Daoy (cell line): Measurements from ENCODE around the gene LLGL2. TPM values are rescaled to one million over a fixed set of nuclear protein-coding genes. Genes with fewer than 3 reads are reported as not detected.
A peak's percentile ranks its signal among the peaks of the same experiment; 100 is the strongest.
"Not testable (repeated sequence)": the region's sequence is repeated elsewhere in the genome, so short reads cannot be mapped to it uniquely, and the experiment has no call there.

Experiments used
- DNase-seq: peaks from one replicate; pipeline ENCODE4 v3.0.0-alpha.2; 2015; ENCODE audit warnings: low read depth
- total RNA-seq: library from RNA; depleted of rRNA; stranded (reverse); fragments of >200 nt; shearing (Covaris generic); gene quantifications from 2 replicates; pipeline ENCODE4 v1.2.3, GENCODE V29; 2014

The LLGL2 gene
- total RNA-seq, 1 experiment from 2014 or later = 8.6 TPM

DNA sequence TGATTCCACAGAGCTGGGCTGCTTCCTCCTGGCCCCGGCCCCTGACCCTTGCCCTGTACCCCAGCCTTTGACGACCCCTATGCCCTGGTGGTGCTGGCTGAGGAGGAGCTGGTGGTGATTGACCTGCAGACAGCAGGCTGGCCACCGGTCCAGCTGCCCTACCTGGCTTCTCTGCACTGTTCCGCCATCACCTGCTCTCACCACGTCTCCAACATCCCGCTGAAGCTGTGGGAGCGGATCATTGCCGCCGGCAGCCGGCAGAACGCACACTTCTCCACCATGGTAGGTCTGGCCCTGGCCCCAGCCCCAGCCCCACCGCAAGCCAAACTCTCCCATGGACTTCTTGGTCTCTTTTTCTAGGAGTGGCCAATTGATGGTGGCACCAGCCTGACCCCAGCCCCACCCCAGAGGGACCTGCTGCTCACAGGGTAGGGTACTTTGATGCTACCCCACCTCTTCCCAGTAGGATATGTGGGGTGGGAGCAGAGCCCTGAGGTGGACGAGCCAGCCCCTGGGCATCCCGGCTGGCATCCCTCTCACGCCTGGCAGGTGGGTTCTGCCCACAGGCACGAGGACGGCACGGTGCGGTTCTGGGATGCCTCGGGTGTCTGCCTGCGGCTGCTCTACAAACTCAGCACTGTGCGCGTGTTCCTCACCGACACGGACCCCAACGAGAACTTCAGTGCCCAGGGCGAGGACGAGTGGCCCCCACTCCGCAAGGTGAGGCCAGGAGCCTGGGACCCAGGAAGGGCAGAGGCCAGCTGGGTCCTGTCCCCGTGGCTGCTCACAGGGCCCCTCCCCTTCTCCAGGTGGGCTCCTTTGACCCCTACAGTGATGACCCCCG lies 43.1 kb downstream of the LLGL2 start:
- no peak for DNase-seq

DNA sequence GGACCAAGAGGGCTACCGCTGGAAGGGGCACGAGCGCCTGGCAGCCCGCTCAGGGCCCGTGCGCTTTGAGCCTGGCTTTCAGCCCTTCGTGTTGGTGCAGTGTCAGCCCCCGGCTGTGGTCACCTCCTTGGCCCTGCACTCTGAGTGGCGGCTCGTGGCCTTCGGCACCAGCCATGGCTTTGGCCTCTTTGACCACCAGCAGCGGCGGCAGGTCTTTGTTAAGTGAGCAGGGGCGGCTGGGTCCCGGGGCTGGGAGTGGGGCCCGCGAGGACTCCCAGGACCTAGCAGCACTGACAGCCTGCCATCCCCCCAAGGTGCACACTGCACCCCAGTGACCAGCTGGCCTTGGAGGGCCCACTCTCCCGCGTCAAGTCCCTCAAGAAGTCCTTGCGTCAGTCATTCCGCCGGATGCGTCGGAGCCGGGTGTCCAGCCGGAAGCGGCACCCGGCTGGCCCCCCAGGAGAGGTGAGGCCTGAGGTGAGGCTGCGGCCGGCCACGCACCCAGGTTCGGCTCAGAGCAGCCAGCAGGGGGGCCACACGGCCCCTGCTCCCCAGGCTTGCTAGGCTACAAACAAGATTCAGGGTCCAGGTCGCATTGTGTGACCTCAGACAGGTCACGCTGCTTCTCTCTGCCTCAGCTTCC lies 44.7 kb downstream of the LLGL2 start:
- DNase-seq = no peak

DNA sequence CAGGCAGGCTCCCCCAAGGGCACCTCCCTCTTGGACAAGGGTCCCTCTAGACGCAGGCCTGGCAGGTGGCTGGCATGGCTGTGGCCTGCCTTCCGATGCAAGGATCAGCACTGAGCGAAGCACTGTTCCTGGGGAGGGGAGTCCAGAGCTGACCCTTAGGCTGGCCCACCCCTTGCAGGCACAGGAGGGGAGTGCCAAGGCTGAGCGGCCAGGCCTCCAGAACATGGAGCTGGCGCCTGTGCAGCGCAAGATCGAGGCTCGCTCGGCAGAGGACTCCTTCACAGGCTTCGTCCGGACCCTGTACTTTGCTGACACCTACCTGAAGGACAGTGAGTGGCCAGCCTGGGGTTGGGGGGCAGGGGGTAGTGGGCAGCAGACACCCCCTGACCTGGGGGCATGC lies 45.3 kb downstream of the LLGL2 start:
- DNase-seq = no peak

DNA sequence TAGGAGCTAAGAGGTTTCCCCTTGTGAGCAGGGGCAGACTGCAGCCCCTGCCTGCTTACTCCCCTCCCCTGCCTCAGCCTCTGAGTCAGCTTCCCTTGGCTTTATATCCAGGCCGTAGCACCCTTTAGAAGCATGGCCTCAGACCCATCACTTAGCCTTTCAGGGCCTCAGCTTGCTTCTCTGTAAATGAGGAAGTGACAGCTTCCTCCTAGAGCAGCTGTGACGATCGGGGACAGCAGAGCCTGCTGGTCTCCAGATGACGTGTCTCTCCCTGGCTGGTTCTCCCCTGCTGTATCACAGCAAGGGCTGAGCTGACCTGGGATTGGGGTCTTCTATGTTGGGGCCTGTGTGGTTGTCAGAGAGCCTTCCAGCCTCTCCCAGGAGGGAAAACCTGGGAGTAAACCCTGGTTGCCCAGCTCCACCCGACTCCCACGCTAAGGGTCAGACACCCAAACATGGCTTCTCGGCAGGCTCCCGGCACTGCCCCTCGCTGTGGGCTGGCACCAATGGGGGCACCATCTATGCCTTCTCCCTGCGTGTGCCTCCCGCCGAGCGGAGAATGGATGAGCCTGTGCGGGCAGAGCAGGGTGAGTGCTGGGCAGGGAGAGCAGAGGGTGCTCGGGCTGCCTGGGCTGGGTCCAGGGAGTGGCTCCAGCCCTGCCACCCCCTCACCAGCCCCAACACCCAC lies 45.8 kb downstream of the LLGL2 start:
- peak; percentile 35 for DNase-seq

DNA sequence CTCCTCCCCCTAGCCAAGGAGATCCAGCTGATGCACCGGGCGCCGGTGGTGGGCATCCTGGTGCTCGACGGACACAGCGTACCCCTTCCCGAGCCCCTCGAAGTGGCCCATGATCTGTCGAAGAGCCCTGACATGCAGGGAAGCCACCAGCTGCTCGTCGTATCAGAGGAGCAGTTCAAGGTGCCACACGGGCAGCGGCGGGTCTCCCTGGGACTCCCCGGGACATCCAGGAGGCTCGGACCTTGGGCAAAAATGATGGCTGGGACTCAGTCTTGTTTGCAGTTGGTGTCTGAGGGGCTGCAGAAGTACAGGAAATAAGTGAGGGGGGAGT lies 46.4 kb downstream of the LLGL2 start:
- no peak for DNase-seq

DNA sequence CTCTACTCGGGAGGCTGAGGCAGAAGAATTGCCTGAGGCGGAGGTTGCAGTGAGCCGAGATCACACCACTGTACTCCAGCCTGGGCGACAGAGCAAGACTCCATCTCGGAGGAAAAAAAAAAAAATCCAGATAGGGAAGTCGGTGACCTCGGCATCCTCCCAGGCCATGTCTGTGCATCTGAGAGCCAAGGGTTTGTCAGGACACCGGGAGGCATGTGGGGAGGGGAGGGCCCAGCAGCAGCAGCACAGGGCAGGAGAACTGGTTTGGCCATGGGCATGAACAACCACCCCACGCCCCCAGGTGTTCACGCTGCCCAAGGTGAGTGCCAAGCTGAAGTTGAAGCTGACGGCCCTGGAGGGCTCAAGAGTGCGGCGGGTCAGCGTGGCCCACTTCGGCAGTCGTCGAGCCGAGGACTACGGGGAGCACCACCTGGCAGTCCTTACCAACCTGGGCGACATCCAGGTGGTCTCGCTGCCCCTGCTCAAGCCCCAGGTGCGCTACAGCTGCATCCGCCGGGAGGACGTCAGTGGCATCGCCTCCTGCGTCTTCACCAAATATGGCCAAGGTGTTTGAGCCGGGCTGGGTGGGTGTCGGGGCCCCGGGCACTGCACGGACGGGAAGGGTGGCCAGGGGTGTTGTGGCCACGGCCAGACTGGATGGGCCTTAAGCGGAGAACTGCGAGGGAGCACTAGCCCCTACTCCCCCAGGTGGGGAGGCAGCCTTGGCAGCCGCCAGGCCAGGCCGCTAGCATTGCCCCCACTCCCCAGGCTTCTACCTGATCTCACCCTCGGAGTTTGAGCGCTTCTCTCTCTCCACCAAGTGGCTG lies 47.4 kb downstream of the LLGL2 start:
- DNase-seq = no peak

DNA sequence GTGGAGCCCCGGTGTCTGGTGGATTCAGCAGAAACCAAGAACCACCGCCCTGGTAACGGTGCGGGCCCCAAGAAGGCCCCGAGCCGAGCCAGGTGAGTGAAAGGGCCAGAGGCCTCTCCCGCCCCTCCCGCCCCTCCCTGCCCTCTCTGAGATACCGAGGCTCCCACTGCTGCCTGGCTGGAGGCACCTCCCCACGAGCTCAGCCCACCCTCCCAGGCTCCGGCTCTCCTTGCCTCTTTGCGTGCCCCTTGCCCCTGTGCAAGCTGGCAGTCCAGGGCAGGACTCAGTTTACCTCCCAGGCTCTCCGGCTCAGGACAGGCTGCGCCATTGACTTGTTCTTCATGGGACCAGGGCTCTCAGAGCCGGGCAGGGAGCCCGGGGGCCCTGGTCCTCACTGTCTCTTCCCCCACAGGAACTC lies 48.1 kb downstream of the LLGL2 start:
- no peak for DNase-seq

DNA sequence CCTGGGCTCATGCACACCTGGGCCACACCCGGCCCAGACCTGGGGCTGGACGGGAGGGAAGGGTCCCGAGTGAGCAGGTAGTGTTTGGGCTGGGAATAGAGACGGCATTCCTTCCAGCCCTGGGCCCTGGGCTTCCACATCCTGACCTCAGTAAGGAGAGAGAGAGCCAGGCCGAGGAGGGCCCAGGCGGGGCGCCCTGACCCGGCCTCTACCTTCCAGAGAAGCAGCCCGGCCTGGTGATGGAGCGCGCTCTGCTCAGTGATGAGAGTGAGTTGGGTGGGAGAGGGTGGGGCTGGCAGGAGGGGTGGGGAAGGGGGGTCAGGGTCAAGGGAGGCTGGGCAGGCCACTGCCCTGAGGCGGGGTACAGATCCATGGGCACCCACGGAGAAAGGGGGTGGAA lies 48.5 kb downstream of the LLGL2 start:
- DNase-seq = no peak

DNA sequence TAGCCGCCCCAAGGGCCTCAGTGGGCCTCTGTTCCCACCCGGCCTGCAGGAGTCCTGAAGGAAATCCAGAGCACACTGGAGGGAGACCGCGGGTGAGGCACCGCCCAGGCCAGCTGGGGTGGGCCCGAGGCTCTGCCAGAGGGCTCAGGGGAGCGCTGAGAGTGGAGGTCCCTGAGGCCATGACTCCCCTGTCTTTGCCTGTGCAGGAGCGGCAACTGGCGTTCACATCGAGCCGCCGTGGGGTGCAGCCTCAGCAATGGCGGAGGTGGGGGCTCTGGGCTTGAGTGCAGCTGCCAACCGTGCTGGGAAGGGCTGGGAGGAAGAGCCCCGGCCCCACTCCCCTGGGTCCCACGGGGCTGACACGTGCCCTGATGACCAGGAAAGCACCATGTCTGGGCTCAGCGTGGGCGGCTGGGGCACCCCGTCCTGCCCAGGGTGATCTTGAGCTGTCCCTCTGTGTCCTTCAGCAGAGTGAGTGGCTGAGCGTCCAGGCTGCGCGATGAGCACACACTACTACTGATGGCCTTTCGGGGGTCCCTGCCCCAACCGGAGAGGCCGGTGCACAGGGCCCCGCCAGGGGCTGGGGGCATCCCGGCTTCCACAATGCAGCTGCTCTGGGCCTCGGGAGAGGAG lies 49.0 kb downstream of the LLGL2 start:
- DNase-seq = no peak

DNA sequence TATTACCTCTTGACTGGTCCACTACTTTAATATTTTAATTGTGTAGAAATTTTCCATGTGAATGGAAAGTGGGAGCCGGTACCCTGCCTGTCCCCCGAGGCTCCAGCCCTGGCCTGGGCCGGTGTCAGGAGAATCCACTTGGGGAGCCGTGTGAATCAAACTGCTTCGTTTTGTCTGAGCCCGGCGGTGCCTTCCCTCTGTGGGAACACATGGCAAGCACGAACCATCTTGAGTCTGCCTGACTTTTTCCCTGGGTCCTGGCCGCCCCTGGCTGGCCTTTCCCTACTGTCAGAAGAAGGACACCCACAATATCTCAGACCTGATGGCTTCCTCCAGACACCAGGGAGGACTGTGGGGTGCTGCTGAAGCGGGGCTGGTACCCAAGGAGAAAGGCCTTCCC lies 49.7 kb downstream of the LLGL2 start:
- DNase-seq = no peak

DNA sequence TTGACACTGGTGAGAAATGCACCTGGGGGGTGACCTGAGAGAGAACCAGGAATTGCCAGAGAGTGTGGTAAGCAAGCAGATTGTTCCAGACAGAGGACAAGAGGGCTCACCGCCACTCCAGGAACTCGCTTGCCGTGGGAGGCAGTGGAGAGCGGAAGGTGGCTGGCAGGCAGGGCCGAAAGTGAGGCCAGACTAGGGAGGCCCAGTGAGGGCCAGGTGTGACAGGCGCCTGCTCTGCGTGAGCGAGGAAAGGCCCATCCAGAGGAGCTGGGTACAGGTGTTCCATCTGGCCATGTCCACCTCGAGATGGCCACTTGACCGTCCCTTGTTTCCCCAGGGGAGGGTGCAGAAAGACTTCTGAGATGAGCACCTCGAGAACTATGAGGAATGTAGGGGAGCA lies 50.2 kb downstream of the LLGL2 start:
- DNase-seq = no peak

DNA sequence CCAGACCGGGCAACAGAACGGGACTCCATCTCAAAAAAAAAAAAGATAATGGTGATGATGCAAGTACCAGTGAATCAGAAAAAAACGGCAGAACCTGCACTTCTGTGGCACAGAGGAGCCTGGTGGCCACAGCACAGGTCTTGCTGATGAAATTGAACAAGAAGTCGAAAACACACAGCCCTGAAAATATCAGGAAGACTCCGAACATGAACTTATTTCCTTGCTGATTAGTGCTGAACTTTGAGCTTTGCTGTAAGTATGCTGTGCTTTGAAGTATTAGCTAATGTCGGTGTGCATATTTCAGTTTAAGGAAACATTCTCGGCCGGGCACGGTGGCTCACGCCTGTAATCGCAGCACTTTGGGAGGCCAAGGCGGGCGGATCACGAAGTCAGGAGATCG lies 51.2 kb downstream of the LLGL2 start:
- no peak for DNase-seq

DNA sequence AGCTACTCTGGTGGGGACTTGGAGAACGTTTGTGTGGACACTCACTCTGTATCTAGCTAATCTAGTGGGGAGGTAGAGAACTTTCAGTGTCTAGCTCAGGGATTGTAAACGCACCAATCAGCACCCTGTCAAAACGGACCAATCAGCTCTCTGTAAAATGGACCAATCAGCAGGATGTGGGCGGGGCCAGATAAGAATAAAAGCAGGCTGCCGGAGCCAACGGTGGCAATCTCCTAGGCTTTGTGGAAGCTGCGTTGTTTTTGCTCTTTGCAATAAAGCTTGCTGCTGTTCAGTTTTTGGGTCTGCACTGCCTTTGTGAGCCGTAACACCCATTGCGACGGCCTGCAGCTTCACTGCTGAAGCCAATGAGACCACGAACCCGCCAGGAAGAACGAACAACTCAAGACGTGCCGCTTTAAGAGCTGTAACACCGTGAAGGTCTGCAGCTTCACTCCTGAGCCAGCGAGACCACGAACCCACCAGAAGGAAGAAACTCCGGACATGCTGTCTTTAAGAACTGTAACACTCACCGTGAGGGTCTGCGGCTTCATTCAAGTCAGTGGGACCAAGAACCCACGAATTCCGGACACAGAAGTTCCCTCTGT lies 55.7 kb downstream of the LLGL2 start:
- not testable (repeated sequence) for DNase-seq

DNA sequence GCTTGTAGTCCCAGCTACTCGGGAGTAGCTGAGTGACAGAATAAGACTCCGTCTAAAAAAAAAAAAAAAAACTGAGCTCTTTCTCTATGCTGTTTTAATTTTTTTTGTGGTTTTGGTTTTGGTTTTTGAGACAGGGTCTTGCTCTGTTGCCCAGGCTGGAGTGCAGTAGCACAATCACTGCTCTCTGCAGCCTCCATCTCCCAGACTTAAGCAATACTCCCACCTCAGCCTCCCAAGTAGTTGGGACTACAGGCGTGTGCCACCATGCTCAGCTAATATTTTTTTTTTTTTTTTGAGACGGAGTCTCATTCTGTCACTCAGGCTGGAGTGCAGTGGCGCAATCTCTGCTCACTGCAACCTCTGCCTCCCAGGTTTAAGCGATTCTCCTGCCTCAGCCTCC lies 57.7 kb downstream of the LLGL2 start:
- DNase-seq = not testable (repeated sequence)

DNA sequence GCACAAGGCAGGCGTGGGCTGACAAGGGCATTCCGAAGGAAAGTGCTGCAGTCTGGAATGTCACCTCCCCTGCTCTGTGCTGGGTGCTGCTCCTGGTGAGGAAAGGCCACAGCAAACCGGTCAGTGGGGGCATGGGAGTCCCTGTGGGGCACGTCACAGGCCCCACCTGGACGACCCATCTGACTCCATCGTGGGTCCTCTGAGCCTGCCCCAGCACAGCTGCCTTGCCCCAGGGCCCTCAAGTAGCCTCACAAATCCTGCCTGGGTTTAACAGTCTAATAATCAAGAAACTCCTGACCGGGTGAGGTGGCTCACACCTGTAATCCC lies 59.3 kb downstream of the LLGL2 start:
- DNase-seq = no peak

DNA sequence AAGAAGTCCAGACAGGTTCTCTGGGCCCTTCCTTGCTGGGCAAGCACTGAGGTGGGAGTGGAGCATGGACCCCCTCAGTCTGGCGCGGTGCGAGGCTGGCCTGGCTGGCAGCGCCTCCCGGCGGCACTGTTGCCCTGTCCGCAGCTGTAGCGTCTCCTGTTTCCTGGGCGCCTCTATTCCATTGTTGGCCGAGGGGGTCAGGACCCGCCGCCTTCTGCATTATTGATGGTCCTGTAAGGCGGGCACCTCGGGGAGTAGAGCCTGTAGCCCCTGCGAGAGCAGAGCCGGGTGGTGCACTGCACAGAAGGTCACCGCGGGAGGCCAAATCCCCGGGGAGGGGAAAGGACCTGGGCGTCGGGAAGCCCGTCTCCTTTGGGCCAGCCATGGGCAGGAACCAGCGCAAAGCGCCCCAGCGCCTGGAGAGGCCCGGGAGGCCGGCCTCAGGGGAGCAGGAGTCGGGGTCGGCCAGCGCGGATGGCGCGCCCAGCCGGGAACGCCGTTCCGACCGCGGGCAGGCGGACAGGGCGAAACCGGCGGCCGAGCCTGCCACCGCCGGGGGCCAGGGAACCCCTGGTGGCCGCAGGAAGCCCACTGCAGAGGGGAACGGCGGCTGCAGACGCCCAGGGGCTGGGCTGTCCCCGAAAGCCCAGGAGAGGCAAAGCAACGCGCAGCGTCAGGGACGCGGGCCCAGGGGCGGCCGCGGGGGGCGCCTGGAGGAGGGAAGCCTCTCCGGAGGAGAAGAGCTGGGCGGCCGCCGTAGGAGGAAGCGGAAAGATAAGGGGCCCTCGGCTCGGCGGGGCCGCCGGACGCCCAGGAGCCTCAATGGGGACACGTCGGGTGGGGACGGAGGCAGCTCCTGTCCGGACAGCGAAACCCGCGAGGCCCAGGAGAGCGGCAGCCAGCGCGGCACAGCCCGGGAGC lies 62.4 kb downstream of the LLGL2 start, which contains the start of gene MYO15B:
Gene MYO15B, plus strand, starts transcription at position 126 of the 921 bp plus-strand sequence. Its CDS starts 258 bp downstream, at position 384.
- peak; percentile 58 for DNase-seq

DNA sequence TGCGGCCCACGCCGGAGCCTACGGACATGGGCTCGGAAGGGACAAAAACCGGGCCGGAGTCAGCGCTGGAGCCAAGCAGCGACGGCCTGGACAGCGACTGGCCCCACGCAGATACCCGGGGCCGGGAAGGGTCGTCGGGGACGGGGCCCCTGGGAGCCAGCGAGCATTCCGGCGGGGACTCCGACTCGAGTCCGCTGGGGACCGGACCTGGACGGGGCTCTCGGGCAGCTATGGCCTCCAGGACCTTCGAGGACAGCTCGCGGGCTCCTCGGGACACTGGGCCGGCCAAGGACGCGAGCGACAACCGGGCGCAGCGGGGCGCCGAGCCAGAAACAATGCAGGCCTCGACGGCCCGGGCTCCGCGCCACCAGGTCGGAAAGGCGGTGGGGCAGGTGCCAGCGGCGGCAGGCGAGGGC lies 63.1 kb downstream of the LLGL2 start:
- DNase-seq = no peak

DNA sequence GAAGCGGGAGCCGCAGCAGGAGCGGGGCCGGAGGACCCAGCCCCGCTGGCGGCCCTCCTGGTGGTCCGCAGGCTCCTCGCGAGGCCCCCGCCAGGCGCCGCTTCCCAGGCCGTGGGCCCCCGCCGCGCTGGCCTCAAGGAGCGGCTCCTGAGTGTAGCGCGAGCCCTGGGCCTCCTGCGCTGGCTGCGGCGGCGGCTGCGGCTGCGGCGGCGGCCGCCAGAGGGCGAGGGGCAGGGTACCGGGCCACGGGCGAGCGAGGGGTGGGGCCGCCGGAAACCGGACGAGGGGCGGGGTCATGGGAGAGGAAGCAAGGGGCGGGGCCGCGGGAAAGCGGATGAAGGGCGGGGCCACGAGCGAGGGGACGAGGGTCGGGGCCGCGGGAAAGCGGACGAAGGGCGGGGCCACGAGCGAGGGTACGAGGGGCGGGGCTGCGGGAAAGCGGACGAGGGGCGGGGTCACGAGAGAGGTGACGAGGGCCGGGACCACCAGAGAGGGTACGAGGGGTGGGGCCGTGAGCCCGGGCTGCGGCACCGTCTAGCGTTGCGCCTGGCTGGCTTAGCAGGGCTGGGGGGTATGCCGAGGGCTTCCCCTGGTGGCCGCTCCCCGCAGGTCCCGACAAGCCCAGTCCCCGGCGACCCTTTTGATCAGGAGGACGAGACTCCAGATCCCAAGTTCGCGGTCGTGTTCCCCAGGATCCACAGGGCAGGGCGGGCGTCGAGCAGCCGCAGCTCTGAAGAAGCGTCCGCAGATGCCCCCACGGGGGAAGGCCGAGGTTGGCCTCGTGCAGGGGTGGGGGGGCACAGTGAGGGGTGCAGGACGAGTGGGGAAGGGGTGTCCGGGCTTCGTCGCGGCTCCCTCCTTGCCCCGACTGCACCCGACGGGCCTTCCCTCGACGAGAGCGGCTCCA lies 63.8 kb downstream of the LLGL2 start:
- DNase-seq = peak; percentile 94

DNA sequence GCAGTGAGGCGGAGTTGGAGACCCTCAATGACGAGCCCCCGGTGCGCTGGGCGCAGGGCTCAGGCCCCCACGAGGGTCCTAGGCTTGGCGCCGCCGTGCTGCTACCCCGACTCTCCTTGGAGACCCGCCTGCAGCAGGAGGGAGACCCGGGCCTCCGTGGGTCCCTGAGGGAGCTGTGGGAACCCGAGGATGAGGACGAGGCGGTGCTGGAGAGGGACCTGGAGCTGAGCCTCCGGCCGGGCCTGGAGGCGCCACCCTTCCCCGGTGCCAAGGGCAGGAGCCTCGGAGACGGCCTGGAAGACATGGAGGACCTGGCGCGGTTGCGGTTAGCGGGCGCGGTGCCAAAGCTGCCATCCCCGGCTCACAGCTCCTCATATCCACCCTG lies 64.4 kb downstream of the LLGL2 start:
- peak; percentile 36 for DNase-seq
